RWPE1 (cell line): Measurements from ENCODE around the gene FNTB.

Experiments used
- CTCF ChIA-PET: fragments of 350-600 bp; sonication (Branson Sonifier 250); formaldehyde crosslinking; extraction: SDS; loops from one replicate; lab custom pipeline; 2021; lab: Yijun Ruan, JAX
- POLR2A ChIA-PET: fragments of 400-600 bp; formaldehyde crosslinking; extraction: SDS; loops from one replicate; lab custom pipeline; 2020; ENCODE audit warnings: antibody characterized with exemption; ENCODE audit not compliant: low non-redundant PET; lab: Yijun Ruan, JAX
- DNase-seq: peaks from one replicate; pipeline ENCODE4 v3.0.0; 2012; ENCODE audit warnings: low spot score
- H3K27ac ChIP-seq: fragments of 450-650 bp; 2 replicates; pipeline ENCODE4 v1.5.1; 2017
- CTCF ChIP-seq: fragments of 450-650 bp; conservative IDR thresholded peaks from 2 replicates; pipeline ENCODE4 v1.5.1; 2017; ENCODE audit warnings: low read depth, mild to moderate bottlenecking

The FNTB gene

DNA sequence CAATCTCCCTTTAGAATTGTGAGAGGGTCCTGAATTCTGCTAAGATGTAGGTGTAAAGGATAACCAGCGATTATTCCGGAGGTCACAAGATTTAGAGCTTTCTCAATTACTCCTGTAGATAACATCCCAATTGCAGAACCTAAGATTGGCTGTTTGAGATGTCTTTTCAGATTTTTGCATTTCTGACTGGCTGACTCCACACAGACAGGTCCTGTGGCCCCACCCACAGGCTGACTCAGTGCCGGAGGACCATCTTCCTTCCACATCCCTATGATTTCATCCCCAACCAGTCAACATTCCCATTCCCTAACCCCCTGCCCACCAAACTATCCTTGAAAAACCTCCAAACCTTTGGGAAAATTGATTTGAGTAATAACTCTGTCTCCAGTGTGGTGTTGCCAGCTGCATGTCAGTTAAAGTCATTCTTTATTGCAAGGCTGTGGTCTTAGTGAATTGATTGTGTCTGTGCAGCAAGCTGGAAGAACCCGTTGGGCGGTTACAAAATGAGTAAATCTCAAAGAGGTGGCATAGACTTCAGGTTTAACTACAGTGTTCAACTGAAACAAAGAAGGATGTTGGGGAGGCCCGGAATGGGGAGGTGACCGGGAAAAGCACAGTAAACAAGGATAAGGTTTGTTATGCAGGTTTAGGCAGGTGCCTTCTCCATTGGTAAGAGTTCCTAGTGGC lies 10.6 kb downstream of the FNTB start:
- ChIA-PET CTCF (interaction anchor here (0.5 to 2.1 kb wide), 3 partner anchors 23 to 774 kb away, joined by 3 to 9 read pairs (median 4); partner anchors contain the start of gene FUT8), POLR2A (no interaction called here)

DNA sequence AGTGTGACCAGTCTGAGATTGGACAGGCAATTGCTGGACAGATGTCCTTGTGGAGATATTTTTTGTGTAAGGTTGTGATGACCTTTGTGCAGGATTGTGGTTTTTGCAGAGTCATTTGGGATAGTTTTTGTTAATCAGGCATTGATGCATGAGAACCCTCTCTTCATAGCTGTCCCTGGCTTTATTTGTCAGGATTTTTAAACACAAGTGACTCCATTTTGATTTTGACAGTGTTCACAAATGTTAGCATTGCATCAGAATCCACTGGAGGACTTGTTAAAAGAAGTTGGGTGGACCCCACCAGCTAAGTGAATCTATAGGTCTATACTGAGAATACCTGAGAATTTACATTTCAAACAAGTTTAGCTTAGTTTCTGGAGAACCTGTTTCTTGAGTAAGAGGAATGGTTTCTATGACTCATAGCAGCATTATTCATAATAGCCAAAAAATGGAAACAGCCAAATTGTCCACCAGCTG lies 11.8 kb downstream of the FNTB start:
- CTCF ChIA-PET, result interaction anchor here (1.1 to 2.1 kb wide), 2 partner anchors 12 to 22 kb away, joined by 3 to 9 read pairs; partner anchors contain the start of gene FNTB
- DNase-seq, result peak; percentile 41
- no peak for TF ChIP-seq CTCF
- no peak overlapping the region for H3K27ac ChIP-seq
- POLR2A ChIA-PET, result no interaction called here

More for the DNA sequence above, 10.6 kb downstream of the FNTB start:
- TF ChIP-seq CTCF, result no peak
- DNase-seq, result peak; percentile 10
- no peak overlapping the region for H3K27ac ChIP-seq

DNA sequence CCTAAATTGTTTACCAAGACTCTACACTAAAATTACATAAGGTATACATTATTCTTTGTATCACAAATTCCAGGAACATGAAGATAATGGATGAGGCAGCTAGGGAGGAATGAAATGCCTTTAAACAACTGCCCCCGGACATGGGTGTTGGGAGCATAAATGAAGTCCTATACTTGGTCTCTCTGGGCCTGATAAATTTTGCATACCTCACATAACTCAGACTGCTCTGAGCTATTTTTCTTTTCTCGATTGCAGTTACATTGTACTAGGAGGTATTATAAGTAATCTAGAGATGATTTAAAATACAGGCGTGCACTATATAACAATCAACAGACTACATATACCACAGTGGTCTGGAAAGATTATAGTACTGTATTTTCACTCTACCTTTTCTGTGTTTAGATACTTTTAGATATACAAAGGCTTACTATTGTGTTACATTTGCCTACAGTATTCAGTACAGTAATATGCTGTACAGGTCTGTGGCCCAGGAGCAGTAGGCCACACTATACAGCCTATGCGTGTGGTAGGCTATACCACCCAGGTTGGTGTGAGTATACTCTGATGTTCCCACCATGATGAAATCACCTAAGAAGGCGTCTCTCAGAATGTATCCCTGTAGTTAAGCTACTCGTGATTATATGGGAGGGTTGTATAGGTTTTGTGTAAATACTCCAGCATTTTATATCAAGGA lies 14.3 kb downstream of the FNTB start:
- ChIA-PET POLR2A (no interaction called here), CTCF (no interaction called here)
- TF ChIP-seq CTCF, result no peak
- no peak for DNase-seq
- no peak overlapping the region for H3K27ac ChIP-seq

DNA sequence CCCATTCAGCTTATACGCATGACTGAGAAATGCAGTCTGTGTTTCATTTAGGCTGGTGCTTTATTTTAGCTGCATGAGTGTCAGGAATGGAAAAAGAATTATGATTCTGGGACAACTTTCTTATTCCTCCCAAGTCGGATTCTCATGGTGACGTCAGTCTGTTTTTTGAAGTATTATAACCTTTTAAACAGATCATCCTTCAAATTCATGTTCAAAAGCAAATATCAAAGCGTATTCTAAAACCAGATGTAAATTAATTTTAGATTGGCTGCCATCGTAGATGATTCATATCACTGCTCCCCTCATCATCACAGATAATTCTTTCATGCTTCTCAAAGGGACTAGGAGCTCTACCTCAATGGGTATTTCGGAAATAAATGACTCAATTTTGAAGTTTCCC lies 15.0 kb downstream of the FNTB start:
- no peak overlapping the region for H3K27ac ChIP-seq
- ChIA-PET CTCF (interaction anchor here (0.5 kb wide), 1 partner anchor 582 kb away, joined by 4 read pairs; no protein-coding TSS in a partner anchor), POLR2A (no interaction called here)
- TF ChIP-seq CTCF, result no peak
- DNase-seq, result no peak

DNA sequence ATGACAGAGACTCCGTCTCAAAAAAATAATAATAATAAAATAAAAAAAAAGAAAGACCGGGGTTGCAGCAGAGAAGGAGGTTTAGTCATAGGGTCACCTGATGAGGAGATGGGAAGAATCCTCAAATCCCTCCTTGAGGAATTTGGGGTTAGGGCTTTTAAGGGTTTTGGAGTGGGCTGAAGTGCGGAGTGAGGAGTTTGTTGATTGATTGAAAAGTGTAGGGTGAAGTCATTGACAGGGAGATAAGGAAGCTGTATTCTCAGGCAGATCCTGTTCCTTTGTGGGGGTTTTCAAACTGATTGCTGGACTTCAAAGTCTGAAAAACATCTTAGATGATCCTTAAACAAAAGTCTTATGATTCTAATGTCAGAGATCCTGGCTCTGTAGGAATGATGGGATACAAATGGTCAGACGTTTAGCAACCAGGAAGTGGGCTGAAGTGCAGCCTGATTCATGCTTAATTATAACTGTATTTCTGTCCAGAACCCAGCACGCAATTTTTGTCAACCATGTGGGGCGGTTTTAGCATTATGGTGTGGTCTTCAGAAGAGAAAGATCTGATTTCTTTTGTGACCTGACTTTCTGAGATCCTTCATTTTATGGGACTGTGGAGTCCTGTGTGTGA lies 16.0 kb downstream of the FNTB start:
- no peak for DNase-seq
- CTCF ChIA-PET, result no interaction called here
- no peak for TF ChIP-seq CTCF
- H3K27ac ChIP-seq, result no peak overlapping the region
- POLR2A ChIA-PET, result no interaction called here

- CTCF ChIA-PET, result no interaction called here
- TF ChIP-seq CTCF, result no peak
- POLR2A ChIA-PET, result no interaction called here
- DNase-seq, result no peak
- no peak overlapping the region for H3K27ac ChIP-seq
These were observed 16.7 kb downstream of the FNTB start for GRCh38 chr14:65003394-65003793.
